ENCODE data around the gene MTUS2.
"Not testable (repeated sequence)": the region's sequence is repeated elsewhere in the genome, so short reads cannot be mapped to it uniquely, and the experiment has no call there.

Gene MTUS2

GRCh38 chr13:28984326-28984725, 164.2 kb downstream of the MTUS2 start:
- no peak overlapping the region for H3K4me3 ChIP-seq (ENCODE audit: low read depth, low read length)
- TF ChIP-seq CTCF (IDR thresholded peaks at IDR 0.05; ENCODE audit: borderline replicate concordance, insufficient read depth, low read depth, low read length) = no peak

DNA sequence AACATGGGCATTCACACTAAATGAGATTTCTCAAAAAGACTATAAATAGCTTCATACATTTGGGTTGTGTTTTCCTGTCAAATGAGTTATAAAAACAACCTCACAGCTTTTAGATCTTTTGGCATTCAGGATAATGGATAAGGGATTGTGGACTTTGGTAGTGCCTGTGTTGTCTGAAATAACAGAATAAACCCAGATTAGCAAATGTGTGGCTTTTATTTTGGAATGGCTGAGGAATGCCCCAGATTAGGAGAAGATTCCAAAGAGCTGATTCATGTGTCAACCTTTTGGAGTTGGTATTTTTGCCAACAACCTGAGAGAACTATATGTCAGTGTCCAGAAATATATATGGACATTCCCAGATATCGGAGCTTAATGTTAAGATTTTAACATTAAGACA, 164.7 kb downstream of the MTUS2 start:
- no peak overlapping the region for H3K4me3 ChIP-seq (ENCODE audit: low read depth, low read length)

DNA sequence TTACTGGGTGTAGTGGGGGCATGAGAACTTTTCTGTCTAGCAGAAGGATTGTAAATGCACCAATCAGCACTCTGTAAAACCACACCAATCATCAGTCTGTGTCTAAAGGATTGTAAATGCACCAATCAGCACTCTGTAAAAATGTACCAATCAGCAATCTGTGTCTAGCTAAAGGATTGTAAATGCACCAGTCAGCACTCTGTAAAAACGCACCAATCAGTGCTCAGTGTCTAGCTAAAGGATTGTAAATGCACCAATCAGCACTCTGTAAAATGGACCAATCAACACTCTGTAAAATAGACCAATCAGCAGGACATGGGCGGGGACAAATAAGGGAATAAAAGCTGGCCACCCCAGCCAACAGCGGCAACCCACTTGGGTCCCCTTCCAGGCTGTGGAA, 170.2 kb downstream of the MTUS2 start:
- not testable (repeated sequence) for H3K4me3 ChIP-seq (ENCODE audit: low read depth, low read length)

More for the DNA sequence above, 164.7 kb downstream of the MTUS2 start:
- TF ChIP-seq CTCF (IDR thresholded peaks at IDR 0.05; ENCODE audit: borderline replicate concordance, insufficient read depth, low read depth, low read length) = no peak

- TF ChIP-seq CTCF (IDR thresholded peaks at IDR 0.05; ENCODE audit: borderline replicate concordance, insufficient read depth, low read depth, low read length) = no peak
- no peak overlapping the region for H3K4me3 ChIP-seq (ENCODE audit: low read depth, low read length)
These were observed 171.6 kb downstream of the MTUS2 start for GRCh38 chr13:28991764-28992163.

- TF ChIP-seq CTCF (IDR thresholded peaks at IDR 0.05; ENCODE audit: borderline replicate concordance, insufficient read depth, low read depth, low read length) = no peak
- no peak overlapping the region for H3K4me3 ChIP-seq (ENCODE audit: low read depth, low read length)
These were observed 180.7 kb downstream of the MTUS2 start for GRCh38 chr13:29000826-29001225.

- TF ChIP-seq CTCF (IDR thresholded peaks at IDR 0.05; ENCODE audit: borderline replicate concordance, insufficient read depth, low read depth, low read length) = no peak
These were observed 185.1 kb downstream of the MTUS2 start for GRCh38 chr13:29005035-29005762.

DNA sequence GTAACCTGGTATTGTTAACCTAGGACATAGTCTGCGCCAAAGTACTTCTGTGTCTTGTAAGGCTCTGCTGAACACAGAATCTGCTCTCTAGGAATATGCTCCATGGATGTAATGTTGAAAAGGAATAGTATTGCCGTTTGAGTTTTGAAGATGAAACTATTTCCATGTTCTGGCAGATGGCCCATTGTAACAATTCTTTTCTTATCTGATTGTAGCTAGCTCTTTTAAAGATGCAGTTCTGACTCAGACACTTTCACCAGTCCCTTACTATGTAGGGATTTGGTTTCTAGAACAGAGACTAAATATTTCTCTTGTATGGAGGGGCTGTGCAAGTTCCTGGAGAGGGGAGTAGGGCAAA, 185.6 kb downstream of the MTUS2 start:
- no peak overlapping the region for H3K4me3 ChIP-seq (ENCODE audit: low read depth, low read length)
- TF ChIP-seq CTCF (IDR thresholded peaks at IDR 0.05; ENCODE audit: borderline replicate concordance, insufficient read depth, low read depth, low read length) = no peak

More at GRCh38 chr13:29005035-29005762, 185.1 kb downstream of the MTUS2 start:
- H3K4me3 ChIP-seq (ENCODE audit: low read depth, low read length) = no peak overlapping the region
